Mucosa of gallbladder (tissue), 1 donor: ENCODE results near the gene TEX2. TPM values are rescaled to one million over a fixed set of nuclear protein-coding genes. Genes with fewer than 3 reads are reported as not detected.

Source experiments
- DNase-seq: peaks from one replicate; pipeline ENCODE4 v3.0.0-alpha.2; 2020; ENCODE audit warnings: low spot score
- total RNA-seq: library from RNA; stranded (reverse); gene quantifications from one replicate; pipeline ENCODE4 v1.2.1, GENCODE V29; 2021
- donor health status: DM: no; HTN: no; CAD: no.

TEX2 gene
- total RNA-seq, 1 donor from 2014 or later, result 74.9 TPM

GRCh38 chr17:64115043-64115698, 147.9 kb downstream of the TEX2 start:
- DNase-seq, result no peak

DNA sequence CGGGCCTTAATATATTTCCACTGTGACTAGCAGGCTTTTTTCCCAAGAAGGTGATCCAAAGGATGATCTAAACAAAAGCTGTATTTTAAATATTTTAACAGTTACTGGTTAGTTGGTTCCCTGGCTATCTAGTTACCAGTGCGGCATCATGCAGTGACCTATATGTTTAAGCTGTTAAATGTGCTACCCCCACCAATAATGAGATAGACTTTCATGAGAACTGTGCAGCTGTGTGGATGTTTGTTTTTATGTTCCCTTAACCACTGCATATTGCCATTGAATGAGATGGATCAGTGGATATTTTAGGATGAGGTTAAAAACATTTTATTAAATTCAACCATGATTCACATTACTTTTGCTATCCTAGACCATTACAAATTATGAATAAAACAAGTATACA, 150.1 kb downstream of the TEX2 start:
- DNase-seq, result no peak

DNA sequence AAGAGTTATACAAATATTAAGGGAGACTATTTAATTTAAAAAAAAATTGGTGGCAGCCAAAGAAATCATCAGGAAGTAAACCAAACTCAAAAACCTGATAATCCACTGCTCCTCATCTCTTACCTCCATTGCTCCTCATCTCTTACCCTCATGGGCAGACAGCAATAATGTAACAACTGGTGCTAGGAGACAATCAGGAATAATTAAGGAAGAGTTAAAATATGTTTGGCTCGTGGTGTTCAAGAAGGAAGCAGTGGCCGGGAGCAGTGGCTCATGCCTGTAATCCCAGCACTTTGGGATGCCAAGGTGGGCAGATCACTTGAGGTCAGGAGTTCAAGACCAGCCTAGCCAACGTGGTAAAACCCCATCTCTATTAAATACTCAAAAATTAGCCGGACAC, 151.2 kb downstream of the TEX2 start:
- no peak for DNase-seq

DNA sequence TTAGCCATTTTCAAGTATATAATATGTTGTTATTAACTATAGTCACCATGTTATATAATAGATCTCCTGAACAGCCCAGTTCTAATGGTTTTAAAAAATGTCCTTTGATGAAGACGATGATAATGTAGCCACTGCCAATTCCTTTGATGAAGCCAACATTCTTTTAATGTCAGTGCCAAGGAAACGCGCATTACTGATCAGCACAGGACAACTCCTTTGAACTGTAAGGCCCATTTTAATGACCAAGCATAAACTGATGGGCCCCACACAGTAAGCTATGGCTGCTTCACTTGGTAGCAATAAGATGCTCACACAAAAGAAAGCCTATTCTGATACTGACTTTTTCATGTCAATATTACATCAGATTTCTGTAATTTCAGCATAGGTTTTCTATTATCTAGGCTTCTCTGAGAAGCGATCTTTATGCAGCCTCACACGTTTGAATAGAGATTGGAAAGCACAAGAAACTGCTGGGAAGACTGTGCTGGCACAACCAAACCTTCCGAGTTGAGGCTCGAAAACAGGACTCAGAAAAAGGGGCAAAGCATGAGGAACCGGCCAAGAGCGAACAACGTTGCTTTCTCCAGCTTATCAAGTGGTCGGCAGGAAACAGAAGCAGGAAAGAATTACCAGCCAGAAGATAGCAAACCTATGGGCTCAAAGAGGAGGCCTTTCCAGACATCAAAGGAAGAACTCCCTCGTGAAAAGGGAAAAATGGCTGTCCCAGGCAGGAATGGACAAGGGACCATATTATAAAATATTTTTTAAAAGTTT, 152.5 kb downstream of the TEX2 start:
- DNase-seq, result no peak

DNA sequence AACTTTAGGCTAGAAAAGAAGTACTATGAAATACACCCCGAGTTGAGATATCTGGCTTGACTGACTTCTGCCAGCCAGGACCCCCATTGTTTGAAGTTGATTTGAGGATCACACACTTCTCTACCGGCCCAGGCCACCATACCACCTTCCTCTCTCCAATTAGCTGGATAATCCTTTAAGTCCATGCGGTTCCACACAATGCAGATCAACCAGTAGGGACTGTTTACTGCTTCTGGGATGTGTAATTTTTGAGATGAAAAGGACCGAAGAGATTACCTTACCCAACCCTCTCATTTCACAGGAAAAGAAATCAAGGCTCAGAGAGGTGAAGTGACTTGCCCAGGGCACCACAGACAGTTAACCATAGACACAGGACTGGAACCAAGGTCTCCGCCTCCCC, 153.7 kb downstream of the TEX2 start:
- DNase-seq, result no peak

- DNase-seq, result no peak
Observed at GRCh38 chr17:64107500-64108236, 155.4 kb downstream of the TEX2 start.

GRCh38 chr17:64106918-64107317, 156.1 kb downstream of the TEX2 start:
- no peak for DNase-seq

DNA sequence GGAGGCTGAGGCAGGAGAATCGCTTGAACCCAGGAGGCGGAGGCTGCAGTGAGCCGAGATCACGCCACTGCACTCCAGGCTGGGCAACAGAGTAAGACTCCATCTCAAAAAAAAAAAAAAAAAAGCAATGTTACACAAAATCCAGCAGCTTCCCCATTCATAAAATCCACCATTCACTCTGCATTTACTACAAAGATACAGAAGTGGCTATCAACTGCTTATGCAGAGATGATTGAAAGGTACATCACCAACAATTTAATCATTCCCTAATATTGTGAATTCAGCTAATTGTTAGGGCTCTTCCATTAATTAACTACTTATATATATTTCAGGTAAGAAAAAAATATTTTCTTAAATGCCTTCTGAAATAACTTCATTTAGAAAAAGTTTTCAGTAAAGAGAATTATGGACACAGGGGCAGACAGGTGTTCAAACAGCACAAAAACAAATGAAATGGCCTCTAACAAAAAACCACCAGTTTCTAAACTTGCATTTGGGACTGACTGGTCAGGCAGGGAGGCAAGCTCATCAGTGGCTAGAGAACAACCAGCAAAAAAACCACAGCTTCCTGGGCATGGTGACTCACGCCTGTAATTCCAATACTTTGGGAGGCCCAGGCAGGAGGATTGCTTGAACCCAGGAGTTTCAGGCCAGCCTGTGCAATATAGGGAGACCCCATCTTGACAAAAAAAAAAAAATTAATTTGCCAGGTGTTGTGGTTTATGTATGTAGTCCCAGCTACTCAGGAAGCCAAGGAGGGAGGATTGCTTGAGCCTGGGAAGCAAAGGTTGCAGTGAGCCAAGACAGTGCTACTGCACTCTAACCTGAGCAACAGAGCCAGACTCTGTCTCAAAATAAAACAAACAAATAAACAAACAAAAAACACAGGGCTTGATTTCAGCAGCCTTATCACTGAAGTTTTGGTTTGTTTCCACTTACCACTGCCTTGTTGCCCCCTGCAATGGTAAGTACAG, 159.4 kb downstream of the TEX2 start:
- DNase-seq, result no peak

DNA sequence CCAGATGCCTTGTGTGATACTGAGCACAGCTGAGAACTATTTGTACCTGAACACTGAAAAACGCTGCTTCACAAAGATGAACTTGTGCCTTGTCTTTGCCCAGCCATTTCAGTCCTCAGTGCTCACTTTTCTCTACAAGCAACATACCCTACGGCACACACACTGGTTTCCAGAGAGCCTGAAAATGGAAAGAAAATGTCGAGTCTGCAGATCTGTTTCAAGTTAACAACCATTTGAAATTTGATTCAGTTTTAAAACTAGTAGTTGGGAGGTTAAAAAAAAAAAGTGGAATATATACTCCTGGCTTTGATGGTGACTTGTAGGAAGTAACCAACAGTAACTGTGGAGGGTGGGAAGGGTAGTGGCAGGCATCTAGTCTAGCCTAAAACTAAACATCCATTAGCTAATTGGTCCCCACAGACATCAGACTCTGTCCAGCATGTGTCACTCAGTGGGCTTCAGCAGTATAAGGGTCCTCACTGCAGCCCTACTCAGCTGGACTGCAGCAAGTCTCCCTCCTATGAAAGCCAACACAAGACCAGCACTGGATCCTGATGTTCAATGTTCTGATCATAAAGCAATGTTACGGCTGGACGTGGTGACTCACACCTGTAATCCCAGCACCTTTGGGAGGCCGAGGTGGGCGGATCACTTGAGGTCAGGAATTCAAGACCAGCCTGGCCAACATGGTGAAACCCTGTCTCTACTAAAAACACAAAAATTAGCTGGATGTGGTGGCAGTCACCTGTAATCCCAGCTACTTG, 160.3 kb downstream of the TEX2 start:
- DNase-seq, result no peak

GRCh38 chr17:64099543-64099942, 163.5 kb downstream of the TEX2 start:
- no peak for DNase-seq

Other genes starting within 250 kb of the TEX2 start
- 14.8 TPM for gene ICAM2, start 242.6 kb downstream of the TEX2 start, total RNA-seq
- gene ERN1, start 133.1 kb downstream of the TEX2 start, total RNA-seq, result 41.6 TPM
- 113 TPM for gene PECAM1, start 127.6 kb upstream of the TEX2 start, total RNA-seq
- 8.3 TPM for gene MILR1, start 185.9 kb upstream of the TEX2 start, total RNA-seq
- gene POLG2, start 233.8 kb upstream of the TEX2 start, total RNA-seq, result 16.9 TPM
- gene DDX5, start 243.0 kb upstream of the TEX2 start, total RNA-seq, result 815 TPM
- gene CEP95, start 243.7 kb upstream of the TEX2 start, total RNA-seq, result 29.7 TPM